HG02943 (cell line): ENCODE data around the gene MRPS10.
"Not testable (repeated sequence)": the region's sequence is repeated elsewhere in the genome, so short reads cannot be mapped to it uniquely, and the experiment has no call there.

ENCODE experiments used
- ATAC-seq: cut with Tn5 transposase; IDR thresholded peaks from one replicate; pipeline ENCODE4 v1.9.1; 2021; ENCODE audit warnings: mild to moderate bottlenecking, low read depth, moderate library complexity; ENCODE audit not compliant: unreplicated experiment

MRPS10 gene

GRCh38 chr6:42216495-42216894 lies 1.2 kb downstream of the MRPS10 start:
- not testable (repeated sequence) for ATAC-seq

DNA sequence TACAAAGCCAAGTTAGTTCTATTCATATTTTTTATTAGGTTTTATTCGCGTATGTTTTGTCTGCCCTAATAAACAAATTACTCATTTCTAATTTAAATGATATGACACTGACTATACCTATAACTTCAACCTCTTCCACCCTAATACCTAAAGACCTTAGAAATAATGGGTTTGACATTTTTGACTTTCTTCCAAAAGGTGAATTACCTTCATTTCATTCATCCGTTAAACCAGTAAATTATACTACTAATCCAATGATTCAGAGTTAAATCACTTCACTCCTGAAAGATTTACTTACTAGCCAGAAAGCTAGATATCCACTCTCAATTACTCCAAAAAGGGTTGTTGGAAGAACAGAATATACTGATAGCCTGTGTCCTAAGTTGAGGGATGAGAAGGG lies 5.2 kb downstream of the MRPS10 start:
- ATAC-seq: no peak

DNA sequence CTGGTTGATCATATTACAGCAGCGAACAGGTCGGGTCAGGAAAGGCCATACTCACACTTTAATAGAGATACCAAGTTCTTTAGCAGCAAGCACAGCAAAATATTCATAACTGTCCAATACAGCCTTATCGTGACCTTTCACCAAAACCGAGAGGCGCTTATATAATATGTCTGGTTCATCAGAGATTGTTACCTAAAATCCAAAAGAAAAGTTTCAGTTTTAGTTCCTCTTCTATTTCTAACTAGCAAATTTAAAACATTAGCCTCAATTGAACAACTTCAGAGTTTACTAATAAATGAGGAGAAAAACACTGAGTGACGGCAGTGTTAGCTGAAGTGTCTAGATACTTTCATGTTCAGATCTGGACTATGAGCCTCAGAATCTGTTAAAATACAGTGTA lies 5.9 kb downstream of the MRPS10 start:
- ATAC-seq: no peak

- ATAC-seq: no peak
These were observed 7.1 kb downstream of the MRPS10 start for GRCh38 chr6:42210551-42210950.

DNA sequence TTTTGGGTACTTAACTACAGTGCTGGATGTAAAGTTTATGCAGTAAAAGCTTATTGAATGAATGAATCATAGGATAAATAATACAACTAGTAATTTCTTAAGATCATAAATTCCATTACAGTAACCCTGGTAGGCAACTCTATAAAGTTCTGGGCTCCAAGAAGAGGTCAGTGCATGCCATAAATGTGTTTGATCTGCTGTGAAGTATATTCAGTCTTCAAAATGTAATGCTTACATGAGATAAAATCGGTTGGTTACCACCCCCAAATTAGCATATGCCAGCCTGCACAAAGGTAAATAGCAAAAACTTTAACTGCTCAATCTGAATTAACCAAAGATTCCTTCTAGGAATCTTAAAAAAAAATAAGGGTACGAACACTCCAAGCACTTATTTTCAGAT lies 10.1 kb downstream of the MRPS10 start:
- ATAC-seq: not testable (repeated sequence)

- no peak for ATAC-seq
These were observed 12.8 kb downstream of the MRPS10 start for GRCh38 chr6:42204768-42205282.

DNA sequence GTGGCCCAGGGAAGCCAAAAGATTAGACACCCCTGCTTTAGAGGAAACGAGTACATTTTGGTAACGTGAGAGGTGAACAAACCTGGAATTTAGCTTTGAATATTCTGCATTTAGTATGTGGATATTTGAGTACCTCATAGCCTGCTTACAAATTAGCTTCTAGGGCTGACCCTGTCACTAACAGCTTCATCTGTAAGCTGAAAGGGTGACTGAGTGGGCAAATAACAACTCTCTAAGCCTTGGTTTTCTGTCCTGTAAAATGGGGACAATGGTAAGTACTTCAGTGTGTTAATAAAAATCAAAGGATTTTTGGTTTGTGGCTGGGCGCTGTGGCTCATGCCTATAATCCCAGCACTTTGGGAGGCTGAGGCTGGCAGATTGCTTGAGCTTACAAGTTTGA lies 14.5 kb downstream of the MRPS10 start:
- no peak for ATAC-seq

DNA sequence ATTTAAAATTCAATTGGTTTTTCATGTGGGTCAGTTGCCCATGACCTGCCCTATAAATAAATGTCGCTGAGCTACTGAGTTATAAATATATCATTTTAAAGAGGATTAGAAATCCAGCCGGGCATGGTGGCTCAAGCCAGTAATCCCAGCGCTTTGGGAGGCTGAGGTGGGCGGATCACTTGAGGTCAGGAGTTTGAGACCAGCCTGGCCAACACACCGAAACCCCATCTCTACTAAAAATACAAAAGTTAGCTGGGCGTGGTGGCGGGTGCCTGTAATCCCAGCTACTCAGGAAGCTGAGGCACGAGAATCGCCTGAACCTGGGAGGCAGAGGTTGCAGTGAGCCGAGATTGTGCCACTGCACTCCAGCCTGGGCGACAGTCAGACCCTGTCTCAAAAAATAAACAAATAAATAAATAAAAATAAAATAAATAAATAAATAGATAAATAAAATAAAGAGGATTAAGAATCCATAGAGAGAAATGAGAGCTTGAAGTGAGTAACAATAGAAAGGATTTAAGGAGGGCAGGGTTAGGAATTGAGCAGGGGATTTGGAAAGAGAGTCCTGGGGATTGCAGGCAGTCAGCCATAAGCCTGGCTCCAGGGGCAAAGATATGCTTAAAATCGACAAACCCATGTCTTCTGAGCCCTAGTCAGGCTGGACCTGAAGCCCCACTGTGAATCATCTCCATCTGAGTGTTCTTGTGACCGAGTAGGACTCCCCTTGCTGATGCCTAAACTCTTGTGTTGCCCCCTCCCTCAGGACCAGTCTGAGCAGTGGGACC lies 15.3 kb downstream of the MRPS10 start:
- not testable (repeated sequence) for ATAC-seq

- no peak for ATAC-seq
These were observed 16.3 kb downstream of the MRPS10 start for GRCh38 chr6:42201382-42201781.

GRCh38 chr6:42200035-42200434 lies 17.6 kb downstream of the MRPS10 start:
- ATAC-seq: no peak

DNA sequence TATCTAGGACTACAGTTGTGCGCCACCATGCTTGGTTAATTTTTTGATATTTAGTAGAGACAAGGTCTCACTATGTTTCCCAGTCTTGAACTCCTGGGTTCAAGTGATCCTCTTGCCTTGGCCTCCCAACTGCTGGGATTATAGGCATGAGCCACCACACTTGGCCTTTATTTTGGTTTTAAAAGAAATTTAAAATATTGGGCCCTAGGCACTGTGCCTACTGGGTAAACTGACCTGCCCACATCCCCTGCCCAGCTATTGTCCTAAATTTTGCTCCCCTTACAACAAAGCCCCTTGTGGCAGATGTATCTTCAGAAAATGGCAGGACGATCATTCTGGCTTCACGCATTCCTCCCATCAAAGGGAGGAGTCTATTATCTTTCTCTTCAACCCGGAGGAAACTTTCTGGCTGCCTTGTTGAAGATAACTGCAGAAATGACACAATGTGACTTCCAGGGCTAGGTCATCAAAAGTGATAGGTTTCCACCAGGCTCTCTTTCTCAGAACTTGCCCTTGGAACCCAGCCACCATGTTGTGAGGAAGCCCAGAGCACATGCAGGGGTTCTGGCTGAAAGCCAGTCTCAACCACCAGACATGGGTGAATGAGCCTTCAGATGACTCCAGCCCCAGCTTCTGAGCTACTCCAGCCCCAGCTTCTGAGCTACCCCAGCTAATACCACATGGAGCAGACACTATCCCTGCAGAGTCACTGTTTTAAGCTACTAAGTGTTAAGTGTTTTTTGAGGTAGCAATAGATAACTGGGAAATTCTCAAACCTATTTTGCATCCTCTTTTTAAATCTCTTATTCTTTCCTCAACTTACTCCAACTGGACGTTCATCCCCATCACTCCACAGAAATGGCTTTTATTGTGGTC lies 18.3 kb downstream of the MRPS10 start:
- no peak for ATAC-seq

DNA sequence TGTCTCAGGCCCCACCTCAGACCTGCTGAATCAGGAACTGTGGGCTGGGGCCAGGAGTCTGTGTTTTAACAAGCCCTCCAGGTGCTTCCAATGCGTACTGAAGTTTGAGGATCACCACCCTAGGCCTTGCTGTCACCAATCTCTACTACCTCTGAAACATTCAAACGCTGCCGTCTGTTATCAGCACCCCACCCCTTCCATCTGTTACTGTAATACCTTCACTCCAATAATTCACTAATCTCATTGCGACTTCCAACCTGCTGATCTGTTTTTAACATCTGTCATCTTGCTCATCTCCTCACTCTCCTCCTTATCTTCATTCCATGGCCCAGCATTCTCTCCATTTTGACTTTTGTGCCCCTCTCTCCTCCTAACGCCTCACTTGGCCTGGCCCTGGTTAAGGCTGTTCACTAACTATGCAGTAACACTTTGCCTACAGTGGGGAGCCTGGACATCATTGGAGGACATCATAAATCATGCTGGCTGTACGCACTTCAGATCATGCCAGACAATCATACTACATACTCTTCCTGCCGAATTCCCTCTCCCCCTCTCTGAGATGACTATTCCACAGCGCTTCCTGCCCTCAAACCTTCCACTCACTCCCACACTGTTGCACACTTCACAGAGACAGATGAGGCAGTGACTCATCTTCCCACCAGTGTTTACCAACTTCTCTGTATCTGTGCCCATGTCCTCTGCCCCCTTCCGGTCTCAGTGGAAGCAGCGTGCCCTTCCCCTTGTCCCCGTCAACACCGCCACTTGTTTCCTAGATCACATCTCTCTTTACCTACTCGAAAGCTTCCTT lies 19.9 kb downstream of the MRPS10 start:
- ATAC-seq: no peak

DNA sequence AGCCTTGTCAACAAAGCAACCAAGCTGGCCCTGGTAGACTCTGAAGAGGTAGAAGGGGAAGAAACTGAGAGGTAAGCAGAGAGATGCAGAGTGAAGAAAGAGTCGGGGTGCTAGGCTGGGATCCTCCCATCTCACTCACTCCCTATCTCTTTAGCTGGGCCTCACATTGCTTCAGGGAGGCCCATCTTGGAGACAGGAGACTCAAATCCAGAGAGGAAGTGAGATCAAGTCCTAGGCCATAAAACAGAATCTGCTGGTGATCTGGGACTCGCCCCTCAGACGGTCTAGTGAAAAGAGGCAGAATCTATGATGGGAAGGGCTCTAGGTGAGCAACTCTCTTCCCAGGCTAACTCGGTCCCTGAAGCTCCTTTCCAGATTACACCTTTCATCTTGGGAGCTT lies 22.2 kb downstream of the MRPS10 start:
- no peak for ATAC-seq

DNA sequence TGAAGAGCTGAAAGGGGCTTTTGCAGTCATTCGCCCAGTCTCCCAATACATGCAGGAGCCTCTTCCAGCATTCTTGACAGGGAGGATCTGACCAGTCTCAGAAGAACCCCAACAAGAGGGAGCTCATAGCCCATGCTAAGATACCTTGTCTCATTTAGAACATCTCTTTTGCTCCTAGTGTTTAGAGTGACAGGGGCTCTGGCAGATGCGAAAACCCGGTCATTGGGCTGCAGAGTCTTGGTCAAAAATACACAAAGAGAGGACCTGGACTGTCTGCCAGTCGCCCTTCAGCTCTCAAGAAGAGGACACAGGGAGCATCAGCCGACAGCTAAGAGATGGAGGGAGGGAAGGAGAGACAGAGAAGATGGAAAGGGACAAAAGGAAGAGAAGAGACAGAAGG lies 23.6 kb downstream of the MRPS10 start:
- no peak for ATAC-seq

GRCh38 chr6:42193491-42193894 lies 24.2 kb downstream of the MRPS10 start:
- no peak for ATAC-seq

- ATAC-seq: not testable (repeated sequence)
These were observed 25.3 kb downstream of the MRPS10 start for GRCh38 chr6:42192385-42192784.

- no peak for ATAC-seq
These were observed 27.0 kb downstream of the MRPS10 start for GRCh38 chr6:42190554-42191183.

DNA sequence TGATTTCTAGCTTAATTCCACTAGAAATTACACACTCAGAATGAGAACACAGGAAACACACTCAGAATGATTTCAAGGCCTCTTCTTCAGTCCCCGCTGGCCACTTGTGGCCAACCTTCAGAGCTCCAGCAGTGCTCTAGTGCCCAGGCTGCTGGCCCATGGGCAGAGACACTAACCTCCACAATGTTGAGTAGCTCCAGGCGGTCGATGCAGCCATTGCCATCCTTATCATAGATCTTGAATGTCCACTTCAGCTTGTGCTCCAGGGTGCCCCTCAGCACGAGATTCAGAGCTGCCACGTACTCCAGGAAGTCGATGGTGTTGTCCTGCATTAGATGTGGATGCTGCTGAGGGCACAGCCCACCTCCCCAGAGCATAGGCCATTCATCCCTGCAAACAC lies 29.3 kb downstream of the MRPS10 start:
- no peak for ATAC-seq

GRCh38 chr6:42185597-42185996 lies 32.1 kb downstream of the MRPS10 start:
- ATAC-seq: no peak

DNA sequence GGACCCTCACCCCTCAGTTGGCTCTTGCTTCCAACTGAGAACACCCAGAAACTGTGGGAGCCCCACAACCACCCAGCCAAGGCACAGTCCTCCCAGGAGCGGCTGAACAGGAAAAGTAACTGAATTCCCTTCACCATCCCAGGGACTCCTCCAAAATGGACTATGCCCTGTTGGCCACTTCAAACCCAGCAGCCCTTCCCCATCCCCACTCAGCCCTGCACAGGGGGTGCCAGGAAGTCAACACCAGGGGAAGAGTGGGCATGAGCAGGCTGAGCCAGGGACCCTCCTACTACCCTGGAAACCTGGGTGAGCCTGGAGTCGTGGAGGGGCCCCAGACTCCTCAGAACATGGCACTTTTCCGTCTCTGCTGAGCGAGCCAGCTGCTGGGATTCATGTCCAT lies 33.2 kb downstream of the MRPS10 start:
- no peak for ATAC-seq
